Activated CD8-positive, alpha-beta memory T cell treated with anti-CD3 and anti-CD28 coated beads, Interleukin-2, amount 50 U/mL, for 24 hours (primary cell): ENCODE results near the gene PABPN1.
"Not testable (repeated sequence)": the region's sequence is repeated elsewhere in the genome, so short reads cannot be mapped to it uniquely, and the experiment has no call there.

ENCODE experiments used
- DNase-seq: peaks from one replicate; pipeline ENCODE4 v3.0.0-alpha.2; 2020; ENCODE audit errors: extremely low read depth

The PABPN1 gene, protein sequence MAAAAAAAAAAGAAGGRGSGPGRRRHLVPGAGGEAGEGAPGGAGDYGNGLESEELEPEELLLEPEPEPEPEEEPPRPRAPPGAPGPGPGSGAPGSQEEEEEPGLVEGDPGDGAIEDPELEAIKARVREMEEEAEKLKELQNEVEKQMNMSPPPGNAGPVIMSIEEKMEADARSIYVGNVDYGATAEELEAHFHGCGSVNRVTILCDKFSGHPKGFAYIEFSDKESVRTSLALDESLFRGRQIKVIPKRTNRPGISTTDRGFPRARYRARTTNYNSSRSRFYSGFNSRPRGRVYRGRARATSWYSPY

DNA sequence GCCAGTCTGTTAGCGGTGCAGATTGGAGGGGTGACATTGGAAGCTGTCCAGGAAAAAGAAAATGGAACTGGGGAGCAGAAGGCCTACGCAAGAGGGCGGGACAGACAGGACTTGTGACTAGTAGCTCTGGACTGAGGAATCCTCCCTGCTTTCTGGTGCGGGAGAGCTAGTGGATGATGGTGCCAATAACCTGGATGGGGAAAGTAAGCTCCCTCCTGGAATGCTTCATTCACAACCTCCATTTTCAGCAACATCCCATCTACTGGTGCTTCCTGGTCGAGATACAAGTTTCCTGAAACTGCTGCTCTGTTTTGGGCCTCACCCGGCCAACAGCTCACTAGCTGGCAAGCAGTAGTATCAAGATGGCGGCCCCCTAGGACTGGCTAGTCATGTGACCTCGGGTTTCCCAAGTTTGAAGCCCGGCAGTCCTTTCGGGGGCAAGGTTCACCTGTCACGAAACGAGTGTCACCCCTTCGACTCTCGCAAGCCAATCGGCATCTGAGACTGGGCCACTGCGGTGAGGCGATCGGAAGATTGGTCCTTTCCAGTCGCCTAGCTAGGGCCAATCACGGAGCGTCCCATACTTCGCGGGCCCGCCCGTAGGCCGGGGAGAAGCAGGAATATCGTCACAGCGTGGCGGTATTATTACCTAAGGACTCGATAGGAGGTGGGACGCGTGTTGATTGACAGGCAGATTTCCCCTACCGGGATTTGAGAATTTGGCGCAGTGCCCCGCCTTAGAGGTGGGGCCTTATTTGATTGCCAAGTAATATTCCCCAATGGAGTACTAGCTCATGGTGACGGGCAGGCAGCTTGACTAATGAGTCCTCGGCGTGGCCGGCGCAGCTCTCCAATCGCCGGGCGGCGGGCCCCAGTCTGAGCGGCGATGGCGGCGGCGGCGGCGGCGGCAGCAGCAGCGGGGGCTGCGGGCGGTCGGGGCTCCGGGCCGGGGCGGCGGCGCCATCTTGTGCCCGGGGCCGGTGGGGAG is at the start of gene PABPN1:
Gene PABPN1 (plus strand): TSS at position 874 of the 988 bp plus-strand sequence. CDS start 13 bp downstream, at position 887.
- peak; percentile 97 for DNase-seq

DNA sequence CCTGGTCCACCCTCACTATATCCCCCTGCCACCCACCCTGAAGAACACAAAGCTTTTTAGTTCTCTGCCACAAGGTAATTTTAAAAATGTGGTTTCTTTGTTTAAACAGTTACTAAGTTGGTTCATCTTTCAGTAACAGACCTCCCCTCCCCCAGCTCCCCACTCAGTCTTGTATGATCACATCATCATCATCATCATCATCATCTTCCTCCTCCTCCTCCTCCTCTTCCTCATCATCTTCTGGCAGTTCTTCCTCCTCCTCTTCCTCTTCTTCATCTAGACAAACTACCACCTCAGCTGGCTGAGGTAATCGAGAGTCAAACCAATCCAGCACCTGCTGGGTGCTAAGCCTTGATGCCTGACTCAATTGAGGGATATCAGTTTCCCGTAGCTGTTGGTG is 45.8 kb upstream of the PABPN1 start:
- DNase-seq: no peak

DNA sequence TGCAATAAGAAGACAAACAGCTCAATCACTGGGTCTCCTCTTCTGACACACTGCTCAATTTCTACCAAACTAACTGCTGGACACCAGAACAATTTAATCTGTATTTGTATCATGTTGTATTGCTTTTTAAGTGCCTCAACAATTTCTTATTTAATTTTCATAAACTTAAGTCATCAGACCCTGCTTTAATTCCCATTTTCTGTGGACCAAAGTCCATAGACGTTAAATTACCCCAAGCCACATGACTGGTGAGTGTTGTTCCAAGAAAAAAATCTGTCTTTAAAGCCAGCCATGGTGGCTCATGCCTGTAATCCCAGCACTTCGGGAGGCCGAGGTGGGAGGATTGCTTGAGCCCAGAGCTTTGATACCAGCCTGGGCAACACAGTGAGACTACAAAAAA is 44.1 kb upstream of the PABPN1 start:
- DNase-seq: no peak

GRCh38 chr14:23277928-23278327 is 43.3 kb upstream of the PABPN1 start:
- not testable (repeated sequence) for DNase-seq

GRCh38 chr14:23281247-23281646 is 40.0 kb upstream of the PABPN1 start:
- no peak for DNase-seq

DNA sequence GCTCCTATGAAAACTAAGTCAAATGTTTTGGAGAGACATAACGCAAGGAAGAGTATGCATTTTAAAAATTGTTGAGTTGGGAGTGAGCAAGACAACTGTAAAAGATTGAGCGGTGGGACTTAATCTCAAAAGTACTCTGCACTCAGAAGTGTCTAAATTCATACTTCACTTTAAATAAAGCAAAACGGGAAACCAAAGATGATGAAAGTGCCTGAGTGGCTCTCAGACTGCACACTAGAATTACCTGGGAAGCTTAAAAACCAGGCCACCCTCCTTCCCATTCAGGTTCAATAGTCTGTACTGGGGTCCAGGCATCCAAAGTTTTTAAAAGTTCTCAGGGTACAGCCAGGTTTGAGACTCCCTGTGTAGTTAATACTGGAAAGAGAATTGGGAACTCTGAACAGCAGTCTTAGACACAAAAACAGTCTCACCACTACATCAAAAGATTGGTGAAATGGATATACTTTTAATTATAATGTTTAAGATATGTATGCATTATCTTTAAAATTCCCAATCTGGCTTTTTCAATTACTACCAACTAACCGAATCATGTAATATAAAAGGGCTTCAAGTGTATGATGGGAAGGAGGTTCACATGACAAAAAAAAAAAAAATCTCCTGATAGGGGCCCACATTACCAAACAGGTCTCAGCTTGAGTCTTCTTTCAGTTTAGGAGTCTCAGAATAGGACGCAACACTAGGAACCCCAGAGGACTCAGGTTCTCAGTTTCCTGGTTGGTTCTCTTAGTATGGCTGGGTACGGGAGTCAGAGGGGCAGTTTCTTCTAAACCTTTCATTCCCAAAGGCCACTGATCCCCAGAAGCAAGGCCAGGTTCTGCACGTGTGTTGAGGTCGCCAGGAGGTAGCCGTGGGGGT is 36.4 kb upstream of the PABPN1 start:
- no peak for DNase-seq

- DNase-seq: no peak
Measured at GRCh38 chr14:23285530-23286019, 35.7 kb upstream of the PABPN1 start.

GRCh38 chr14:23286020-23286901 is 35.0 kb upstream of the PABPN1 start, which contains the start of gene HOMEZ:
Gene HOMEZ, minus strand, starts transcription at chr14:23286132. Its CDS starts 180 bp downstream, at chr14:23285952.
- DNase-seq: peak; percentile 97

- DNase-seq: no peak
Measured at GRCh38 chr14:23286902-23287479, 34.3 kb upstream of the PABPN1 start.

- peak; percentile 17 for DNase-seq
Measured at GRCh38 chr14:23294734-23295561, 26.3 kb upstream of the PABPN1 start.

- DNase-seq: no peak
Measured at GRCh38 chr14:23296012-23296777, 25.1 kb upstream of the PABPN1 start.

- no peak for DNase-seq
Measured at GRCh38 chr14:23297096-23297495, 24.2 kb upstream of the PABPN1 start.

DNA sequence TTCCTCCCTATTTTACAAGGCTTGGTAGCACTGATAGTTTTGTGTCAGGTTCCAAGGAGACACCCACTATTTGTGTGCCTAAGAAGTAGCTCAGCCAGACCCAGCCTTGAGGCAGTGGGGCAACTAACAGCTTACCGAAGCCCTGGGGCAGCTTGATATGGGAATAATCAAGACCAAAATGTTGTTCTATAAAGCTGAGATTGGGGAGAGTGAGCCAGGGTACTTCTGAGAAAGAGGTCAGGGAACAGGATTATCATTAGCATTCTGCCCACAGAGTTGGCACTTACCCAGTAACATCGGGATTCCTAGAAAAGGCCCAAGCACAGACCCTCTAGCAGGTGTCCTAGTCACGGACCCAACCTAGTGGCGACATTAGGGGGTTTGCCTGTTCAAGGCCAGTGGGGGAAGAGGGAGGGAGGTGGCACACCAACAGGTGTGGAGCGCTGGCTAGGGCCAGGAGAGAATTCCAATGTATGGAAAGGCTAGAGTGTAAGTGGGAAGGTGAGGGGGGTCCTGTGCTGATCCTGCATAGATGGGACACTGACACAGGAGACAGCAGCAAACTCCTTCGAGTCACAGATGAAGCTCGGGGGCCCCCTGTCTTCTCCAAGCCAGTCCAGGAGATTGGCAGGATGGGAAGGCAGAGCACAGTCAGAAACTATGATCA is 23.5 kb upstream of the PABPN1 start:
- no peak for DNase-seq

DNA sequence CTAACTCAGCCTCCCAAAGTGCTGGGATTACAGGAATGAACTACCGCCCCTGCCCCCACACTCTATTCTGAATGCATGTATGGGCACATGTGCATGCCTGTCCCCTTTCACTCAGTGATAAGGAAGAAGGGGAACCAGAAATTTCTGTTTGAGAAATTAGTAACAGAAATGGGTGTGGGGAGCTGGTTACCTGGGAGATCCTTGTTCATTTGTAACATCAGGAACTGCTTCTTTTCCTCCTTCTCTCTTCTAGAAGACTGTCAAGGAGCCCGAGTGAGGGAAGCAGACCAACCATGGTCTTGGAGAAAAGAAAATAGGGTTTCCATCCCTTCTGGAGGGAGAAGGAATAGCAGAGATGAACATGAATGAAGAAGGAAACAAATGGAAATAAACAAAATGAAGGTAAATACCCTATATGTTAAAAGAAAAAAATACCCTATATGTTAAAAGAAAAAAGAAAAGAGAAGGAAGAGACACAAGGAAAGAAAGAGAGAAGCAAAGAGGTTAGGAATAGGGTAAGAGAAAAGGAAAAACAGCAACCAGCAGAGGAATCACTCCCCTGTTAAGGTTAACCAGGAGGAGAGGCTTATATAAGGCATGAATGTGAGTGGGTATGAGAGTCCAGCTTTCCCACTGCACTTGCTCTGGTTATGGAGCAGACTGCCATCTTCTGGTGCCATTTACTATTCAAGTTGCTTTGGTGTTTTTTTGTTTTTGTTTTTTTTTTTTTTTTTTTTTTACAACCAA is 21.9 kb upstream of the PABPN1 start:
- no peak for DNase-seq

DNA sequence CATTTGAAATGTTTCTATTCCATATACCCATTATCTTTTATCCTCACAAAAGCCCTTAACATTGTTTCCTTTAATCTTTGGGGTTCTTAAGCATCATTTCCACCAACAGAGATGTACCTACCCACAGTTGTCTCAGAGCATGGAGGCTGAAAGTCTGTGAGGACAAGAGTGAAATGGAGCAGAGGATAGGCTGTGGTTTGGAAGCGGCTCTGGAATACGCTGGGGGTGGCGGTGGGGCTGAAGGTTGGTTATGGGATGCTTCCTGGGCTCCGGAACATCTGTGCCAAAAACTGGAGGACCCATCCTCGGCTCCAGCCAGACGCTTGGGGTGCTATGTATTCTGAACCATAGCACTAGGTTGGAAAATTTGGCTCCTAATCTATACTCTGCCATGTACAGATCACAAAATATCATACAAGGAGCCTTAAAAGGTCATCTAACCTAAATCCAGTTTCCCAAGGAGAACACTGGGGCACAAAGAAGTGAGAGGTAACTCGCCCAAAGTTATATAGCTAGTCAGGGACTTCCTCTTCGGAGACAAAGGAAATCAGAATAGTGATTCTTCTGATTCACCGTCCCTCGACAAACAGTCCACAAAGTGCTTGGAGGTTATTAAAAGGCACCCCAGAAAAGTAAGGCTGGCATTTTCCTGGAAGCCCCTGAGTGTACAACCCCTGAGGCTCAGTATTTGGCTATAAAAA is 21.1 kb upstream of the PABPN1 start:
- DNase-seq: no peak

DNA sequence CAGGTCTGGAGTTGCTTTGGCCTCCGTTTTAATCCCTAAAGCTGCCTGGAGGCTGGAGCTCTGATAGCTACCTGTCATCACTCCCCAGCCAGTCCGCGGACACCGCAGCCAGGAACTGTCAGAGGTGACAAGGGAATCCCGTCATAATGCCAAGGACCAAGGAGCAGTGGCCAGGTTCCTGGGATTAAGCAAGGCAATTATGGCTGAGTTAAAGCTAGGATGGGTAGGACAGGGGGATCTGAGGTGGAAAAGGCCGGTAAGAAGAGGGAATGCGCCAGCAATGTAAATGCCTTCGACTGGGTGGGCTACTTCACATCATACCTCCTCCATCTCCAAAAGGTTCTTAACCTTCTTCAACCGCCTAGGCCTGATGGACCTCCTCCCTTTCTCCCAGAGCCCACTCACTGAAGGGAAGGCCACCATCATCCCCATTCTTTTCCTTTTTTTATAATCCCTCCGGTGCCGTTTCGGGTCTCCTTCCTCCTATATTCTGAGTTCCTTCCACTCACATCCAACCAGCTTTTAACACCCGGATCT is 20.5 kb upstream of the PABPN1 start:
- DNase-seq: no peak
